Measurements from ENCODE around the gene IL4R.

Gene IL4R

DNA sequence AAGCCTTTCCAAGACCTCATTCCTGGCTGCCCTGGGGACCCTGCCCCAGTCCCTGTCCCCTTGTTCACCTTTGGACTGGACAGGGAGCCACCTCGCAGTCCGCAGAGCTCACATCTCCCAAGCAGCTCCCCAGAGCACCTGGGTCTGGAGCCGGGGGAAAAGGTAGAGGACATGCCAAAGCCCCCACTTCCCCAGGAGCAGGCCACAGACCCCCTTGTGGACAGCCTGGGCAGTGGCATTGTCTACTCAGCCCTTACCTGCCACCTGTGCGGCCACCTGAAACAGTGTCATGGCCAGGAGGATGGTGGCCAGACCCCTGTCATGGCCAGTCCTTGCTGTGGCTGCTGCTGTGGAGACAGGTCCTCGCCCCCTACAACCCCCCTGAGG lies 49.5 kb downstream of the IL4R start:
- no peak for DNase-seq

DNA sequence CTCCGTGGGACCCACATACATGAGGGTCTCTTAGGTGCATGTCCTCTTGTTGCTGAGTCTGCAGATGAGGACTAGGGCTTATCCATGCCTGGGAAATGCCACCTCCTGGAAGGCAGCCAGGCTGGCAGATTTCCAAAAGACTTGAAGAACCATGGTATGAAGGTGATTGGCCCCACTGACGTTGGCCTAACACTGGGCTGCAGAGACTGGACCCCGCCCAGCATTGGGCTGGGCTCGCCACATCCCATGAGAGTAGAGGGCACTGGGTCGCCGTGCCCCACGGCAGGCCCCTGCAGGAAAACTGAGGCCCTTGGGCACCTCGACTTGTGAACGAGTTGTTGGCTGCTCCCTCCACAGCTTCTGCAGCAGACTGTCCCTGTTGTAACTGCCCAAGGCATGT lies 50.0 kb downstream of the IL4R start:
- peak; percentile 81 for DNase-seq

DNA sequence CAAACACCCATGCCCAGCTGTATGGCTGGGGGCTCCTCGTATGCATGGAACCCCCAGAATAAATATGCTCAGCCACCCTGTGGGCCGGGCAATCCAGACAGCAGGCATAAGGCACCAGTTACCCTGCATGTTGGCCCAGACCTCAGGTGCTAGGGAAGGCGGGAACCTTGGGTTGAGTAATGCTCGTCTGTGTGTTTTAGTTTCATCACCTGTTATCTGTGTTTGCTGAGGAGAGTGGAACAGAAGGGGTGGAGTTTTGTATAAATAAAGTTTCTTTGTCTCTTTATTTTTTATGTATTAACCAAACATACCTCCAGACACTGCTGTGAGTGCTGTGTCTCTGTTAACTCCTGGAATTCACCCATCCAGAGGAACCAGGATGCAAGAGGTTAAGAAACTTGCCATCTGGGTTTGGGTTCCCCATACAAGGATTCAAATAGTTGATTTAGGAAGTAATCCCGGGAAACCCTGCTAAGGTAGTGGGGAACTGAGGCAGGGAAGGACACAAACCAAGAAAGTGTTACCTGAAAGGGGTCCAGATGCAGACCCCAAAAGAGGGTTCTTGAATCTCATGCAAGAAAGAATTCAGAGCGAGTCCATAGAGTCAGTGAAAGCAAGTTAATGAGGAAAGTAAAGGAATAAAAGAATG lies 50.8 kb downstream of the IL4R start:
- peak; percentile 23 for DNase-seq

DNA sequence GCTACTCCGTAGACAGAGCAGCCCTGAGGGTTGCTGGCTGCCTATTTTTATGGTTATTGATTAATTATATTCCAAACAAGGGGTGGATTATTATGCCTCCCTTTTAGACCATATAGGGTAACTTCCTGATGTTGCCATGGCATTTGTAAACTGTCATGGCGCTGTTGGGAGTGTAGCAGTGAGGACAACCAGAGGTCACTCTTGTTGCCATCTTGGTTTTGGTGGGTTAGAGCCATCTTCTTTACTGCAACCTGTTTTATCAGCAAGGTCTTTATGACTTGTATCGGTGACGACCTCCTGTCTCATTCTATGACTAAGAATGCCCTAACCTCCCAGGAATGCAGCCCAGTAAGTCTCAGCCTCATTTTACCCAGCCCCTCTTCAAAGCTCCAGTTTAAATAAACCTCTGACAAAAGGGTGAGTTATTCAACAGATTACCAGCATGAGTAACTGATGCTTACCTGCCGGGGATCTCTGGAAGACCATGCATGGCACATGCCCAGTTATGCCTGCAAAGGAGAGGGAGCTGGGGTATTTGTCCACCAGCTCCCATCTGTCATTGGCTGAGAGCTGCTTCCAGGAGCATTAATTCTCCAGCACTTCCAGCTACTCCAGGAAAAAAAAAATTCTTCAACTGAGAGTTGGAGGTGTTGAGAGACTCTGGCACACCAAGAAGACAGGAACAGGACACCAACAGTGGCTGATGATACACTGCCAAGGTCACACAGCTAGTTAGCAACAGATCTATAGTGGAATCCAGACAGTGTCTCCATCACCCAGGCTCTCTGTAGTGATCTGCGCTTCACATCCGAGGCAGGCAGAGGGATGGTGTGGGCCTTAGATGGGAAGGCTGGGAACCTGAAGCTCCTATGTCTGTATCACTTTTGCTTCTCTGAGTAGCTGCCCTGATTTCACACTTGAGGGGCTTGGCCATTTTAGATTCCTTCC lies 51.6 kb downstream of the IL4R start:
- DNase-seq, result no peak

GRCh38 chr16:27366687-27367460 lies 53.1 kb downstream of the IL4R start:
- DNase-seq, result no peak

GRCh38 chr16:27367461-27368357 lies 53.9 kb downstream of the IL4R start:
- DNase-seq, result peak; percentile 22

DNA sequence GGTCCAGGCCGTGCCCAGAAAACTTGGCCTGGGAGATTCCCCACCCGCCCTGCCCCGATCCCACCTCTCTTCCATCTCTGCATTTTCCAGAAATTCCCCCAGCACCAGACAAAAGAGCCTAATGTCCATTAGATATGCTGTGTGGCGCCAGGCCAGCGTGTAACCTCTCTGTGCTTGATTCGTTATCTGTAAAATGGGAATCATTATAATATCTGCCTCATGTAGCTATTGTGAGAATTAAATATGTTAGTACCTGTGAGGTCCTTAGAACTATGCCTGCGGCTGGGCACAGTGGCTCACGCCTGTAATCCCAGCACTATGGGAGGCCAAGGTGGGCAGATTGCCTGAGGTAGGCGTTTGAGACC lies 54.6 kb downstream of the IL4R start:
- no peak for DNase-seq

DNA sequence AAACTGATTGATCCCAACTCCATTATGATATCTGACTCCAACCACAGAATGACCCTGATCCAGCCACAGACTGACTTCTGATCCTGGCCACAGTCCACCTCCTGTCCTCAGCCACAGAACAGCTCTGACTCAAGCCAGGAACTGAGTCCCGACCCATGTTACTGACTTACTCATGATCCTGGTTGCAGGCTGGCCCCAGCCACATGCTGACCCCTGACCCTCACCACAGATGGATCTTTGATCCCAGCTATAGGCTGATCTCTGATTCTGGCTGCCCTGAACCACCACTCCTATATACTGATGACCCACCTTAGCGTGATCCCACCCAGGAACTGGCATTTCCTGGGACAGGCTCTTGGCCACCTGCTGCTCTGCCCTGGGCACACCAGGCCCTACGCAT lies 56.0 kb downstream of the IL4R start:
- no peak for DNase-seq

GRCh38 chr16:27370318-27370717 lies 56.5 kb downstream of the IL4R start:
- DNase-seq, result no peak

DNA sequence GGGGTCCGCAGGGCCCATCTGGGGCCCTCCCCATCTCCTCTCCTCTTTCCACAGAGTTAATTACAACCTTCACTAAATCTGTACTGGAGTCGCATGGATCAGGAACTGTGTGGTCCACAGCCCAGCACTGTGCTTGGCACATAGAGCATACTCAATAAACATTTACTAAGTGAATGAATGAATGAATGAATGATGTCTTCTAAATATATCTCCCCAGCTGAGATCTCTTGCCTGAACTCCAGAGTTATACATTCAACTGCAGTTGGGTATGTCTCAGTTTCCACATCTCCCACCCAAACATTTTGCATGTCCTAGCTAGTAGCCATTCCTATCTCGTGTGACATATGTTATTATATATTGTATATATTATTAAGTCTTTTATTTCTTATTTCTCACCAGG lies 59.5 kb downstream of the IL4R start:
- no peak for DNase-seq

DNA sequence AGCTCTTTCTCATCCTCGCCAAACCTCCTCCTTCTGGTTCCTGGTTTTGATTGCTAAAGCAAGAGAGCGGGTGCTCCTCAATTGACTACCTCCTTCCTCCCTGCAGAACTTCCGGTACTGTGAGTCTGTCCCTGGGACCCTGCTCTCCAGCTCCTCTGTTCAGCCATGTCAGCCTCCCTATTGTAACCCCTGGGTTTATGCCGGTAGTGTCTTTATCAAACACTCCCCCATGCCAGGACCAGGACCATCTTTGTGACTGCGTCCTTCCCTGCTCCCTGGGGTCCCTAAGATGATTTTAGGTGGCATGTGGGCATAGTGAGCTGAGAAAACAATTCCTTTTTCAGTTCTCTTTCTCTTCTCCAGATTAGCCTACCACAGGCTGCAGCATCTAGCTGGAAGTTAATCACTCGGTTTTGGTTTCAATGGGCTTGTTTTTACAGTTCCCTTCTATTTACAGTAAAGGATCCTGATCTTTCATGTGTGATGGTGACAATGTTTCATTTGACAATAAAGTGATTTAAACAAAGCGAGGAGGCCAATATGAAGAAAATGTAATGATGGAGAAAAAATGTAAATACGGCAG lies 60.5 kb downstream of the IL4R start:
- DNase-seq, result no peak

DNA sequence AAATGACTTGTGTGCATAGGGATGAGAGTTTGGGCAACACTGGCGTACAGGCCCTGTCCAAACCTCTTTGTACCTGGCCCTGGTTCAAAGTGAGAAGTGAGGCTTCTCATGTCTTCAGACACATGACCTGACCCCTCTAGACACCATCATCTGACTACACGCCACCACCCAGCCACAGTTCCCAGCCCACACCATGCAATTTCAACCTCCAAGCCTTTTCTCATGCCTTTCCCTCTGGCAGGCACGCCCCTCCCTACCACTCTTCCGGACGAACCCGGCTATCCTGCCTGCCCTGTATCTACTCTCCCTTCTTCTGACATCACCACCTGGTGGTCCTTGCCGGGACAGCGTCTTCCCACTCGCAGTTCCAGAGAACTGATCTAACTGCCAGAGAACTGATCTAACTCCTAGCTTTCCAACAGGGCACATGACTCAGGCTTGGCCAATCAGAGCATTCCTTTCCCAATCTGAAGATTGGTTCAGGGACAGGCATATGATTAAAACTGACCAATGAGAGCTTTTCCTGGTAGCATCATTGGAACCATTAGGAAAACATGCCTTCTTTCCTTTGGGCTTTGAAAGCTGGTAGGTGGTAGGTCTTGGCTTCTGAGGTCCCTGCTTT lies 61.1 kb downstream of the IL4R start:
- DNase-seq, result peak; percentile 11

GRCh38 chr16:27377666-27378485 lies 64.1 kb downstream of the IL4R start:
- DNase-seq, result no peak

- no peak for DNase-seq
Measured at GRCh38 chr16:27378871-27379481, 65.2 kb downstream of the IL4R start.

GRCh38 chr16:27379919-27380318 lies 66.1 kb downstream of the IL4R start:
- no peak for DNase-seq

DNA sequence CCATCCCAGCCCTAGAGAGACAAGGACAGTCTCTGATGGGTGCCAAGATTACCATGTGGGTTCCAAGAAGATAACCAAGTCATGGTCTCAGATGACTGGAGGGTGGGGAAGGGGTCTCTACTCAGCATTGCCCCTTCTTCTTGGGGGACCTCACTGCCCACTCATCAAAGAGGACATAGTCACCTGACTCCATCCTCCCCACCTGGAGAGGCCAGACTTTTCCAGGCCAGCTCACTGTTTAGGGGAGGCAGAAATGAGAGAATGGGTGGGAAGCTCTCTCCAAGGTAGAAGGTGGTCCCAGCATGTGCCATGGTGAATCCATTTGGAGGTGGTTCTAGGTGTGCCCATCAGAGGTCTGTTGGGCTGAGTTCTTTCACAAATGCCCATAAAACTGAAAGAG lies 67.5 kb downstream of the IL4R start:
- DNase-seq, result no peak

GRCh38 chr16:27381974-27382855 lies 68.4 kb downstream of the IL4R start:
- peak; percentile 55 for DNase-seq

DNA sequence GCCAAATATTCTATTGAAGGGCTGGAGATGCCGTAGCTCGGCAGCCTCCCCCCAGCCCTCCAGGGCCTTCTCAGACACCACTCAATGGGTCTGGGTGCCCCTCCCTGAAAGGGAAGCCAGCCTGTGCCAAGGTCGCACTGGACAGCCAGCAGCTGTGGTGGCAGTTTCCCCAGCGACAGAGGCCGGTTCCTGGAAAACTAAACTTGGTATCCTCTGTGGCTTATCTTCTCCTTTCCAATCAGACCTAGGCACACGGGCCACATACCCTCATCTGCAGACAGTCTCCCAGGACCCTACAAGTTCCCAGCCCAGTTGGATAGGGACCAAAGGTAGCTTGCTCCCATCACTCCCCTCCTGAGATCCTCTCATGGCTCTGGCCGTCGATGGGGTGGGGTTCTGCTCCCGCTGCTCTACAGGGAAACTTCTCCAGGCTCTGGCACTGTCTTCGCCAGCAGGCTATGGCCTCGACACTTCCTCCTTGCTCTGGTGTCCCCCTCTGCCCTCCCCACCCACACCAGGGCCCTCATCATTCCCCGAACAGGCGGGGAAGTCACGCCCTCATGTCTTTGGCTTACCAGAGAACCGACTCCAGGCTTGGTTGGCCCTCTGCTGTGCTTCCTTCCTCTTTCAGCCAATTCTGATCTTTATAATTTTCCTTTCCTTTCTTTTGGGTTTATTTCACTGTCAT lies 69.9 kb downstream of the IL4R start:
- DNase-seq, result no peak

DNA sequence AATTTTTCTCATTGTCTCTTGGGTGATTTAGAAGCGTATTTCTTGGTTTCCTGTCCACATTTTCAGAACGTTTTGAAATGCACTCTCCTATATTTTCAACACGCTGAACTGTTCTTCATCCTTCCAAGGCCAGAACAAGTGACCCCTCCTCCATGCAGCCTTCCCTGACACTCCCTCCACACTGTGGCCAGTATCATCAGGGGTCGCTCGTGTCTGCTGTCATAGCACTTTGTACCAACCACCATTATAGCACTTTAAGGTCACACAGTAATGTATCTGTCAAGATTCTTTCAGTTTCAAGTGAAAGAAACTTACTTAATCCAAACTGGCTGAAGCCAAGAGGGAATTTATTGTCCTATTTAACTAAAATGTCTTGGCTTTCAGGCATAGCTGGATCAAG lies 70.7 kb downstream of the IL4R start:
- no peak for DNase-seq

All from NCI-H2029 (cell line).